Right atrium auricular region (tissue), 2 donors: ENCODE data around the gene CDKAL1. TPM values are rescaled to one million over a fixed set of nuclear protein-coding genes. Genes with fewer than 3 reads are reported as not detected.
"Not testable (repeated sequence)": the region's sequence is repeated elsewhere in the genome, so short reads cannot be mapped to it uniquely, and the experiment has no call there.

Experiments used
- DNase-seq: peaks from one replicate; pipeline ENCODE4 v3.0.0-alpha.2; 2019; ENCODE audit warnings: low spot score
- H3K27ac ChIP-seq, 2 donors: fragments of 200-600 bp; sonication (generic); 1 replicate in 1 of 2; 2 replicates in 1 of 2; pipeline ENCODE4 v1.5.1; 2016 to 2019
- H3K27me3 ChIP-seq, 2 donors: fragments of 200-600 bp; sonication (generic); one replicate each; pipeline versions ENCODE4 v1.5.1 to v1.6.0; 2017 to 2019
- H3K36me3 ChIP-seq: fragments of 200-600 bp; sonication (generic); one replicate; pipeline ENCODE4 v1.5.1; 2016
- H3K4me1 ChIP-seq, 2 donors: fragments of 200-600 bp; sonication (generic); one replicate each; pipeline versions ENCODE4 v1.5.1 to v1.6.0; 2017 to 2019
- H3K4me3 ChIP-seq, 2 donors: fragments of 200-600 bp; sonication (generic); 1 replicate in 1 of 2; 2 replicates in 1 of 2; pipeline ENCODE4 v1.5.1; 2017 to 2019; ENCODE audit warnings: mild to moderate bottlenecking in 1 of 2, moderate library complexity in 1 of 2
- H3K9me3 ChIP-seq, 2 donors: fragments of 200-600 bp; sonication (generic); one replicate each; pipeline ENCODE4 v1.5.1; 2019
- total RNA-seq, 2 donors: library from RNA; depleted of rRNA; stranded (reverse); fragments of >200 nt; gene quantifications; one replicate each; pipeline ENCODE4 v1.1.0, GENCODE V29; 2016
- TF ChIP-seq, protein P1 (sequence below), 2 donors: fragments of 200-600 bp; sonication (generic); IDR thresholded peaks; one replicate each; pipeline ENCODE4 v1.5.1; 2019; ENCODE audit warnings: antibody characterized with exemption in 2 of 2

Gene CDKAL1
- total RNA-seq, 2 donors from 2014 or later = 8.8 to 10.5 TPM

DNA sequence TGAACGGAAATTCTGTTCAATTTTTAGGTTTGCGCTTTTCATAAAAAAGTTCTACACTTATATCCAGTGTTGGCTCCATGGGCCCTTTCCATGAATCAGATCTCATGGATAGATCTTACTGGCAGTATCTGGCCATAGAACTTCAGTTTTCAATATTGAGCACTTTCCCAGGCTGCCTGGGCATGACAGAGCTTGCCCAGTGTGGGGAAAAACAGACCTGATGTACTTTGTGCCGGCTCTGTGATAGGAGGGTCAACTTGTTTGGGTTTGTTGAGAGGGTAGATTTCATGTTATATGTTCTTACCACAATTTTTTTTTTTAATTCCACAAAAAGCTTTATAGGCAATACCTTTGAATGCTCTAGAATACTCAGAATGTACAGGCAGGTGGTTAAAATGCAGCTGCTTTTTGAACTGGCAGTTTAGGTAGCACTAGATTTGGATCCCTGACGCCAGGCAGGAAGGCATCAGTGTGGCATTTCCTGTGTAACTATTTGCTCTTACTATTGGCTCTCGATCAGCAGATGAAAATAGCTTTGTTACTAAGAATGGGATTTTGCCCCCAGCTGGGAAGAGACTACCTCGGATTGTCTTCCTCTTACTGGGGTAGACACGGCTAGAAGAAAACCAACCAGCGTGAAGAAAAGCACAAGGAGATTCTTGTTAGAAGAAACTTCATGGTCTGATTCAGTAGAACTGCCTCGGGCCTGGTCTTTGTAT is 654.4 kb downstream of the CDKAL1 start:
- no peaks in the 10 kb centered on the region for H3K27me3 ChIP-seq
- H3K36me3 ChIP-seq = no peaks in the 10 kb centered on the region
- H3K9me3 ChIP-seq = no peaks in the 10 kb centered on the region
- TF ChIP-seq, protein P1, sequence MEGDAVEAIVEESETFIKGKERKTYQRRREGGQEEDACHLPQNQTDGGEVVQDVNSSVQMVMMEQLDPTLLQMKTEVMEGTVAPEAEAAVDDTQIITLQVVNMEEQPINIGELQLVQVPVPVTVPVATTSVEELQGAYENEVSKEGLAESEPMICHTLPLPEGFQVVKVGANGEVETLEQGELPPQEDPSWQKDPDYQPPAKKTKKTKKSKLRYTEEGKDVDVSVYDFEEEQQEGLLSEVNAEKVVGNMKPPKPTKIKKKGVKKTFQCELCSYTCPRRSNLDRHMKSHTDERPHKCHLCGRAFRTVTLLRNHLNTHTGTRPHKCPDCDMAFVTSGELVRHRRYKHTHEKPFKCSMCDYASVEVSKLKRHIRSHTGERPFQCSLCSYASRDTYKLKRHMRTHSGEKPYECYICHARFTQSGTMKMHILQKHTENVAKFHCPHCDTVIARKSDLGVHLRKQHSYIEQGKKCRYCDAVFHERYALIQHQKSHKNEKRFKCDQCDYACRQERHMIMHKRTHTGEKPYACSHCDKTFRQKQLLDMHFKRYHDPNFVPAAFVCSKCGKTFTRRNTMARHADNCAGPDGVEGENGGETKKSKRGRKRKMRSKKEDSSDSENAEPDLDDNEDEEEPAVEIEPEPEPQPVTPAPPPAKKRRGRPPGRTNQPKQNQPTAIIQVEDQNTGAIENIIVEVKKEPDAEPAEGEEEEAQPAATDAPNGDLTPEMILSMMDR (IDR thresholded peaks at IDR 0.05) = no peak
- peaks cover 0 to 20% of the 10 kb centered on the region in 2 donors for H3K4me1 ChIP-seq
- no peak overlapping the region for H3K4me3 ChIP-seq
- H3K27ac ChIP-seq = no peak overlapping the region
- DNase-seq = no peak

DNA sequence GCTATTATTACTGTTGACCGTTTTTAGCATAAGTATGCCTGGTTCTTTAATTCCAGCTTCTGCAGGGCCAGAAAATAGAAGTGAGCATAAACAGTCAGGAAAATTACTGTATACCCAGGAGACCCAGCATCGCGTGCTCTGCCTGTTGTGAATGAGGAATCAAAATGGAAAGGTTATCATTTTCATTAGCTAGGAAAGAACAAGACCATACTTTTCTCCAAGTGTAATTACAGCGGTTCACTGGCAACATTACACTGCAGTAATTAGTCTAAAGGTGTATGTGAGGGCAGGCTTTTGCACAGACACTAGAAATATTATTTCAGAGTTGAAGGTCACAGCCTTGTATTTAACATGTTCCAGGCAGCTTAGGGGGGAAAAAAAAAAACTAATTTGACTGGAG is 655.5 kb downstream of the CDKAL1 start:
- TF ChIP-seq, protein P1 (IDR thresholded peaks at IDR 0.05) = no peak
- no peak for DNase-seq
- H3K36me3 ChIP-seq = no peaks in the 10 kb centered on the region
- H3K4me3 ChIP-seq = no peak overlapping the region
- no peaks in the 10 kb centered on the region for H3K27me3 ChIP-seq
- no peaks in the 10 kb centered on the region for H3K9me3 ChIP-seq
- H3K4me1 ChIP-seq = peaks cover 0 to 20% of the 10 kb centered on the region in 2 donors
- H3K27ac ChIP-seq = no peak overlapping the region

DNA sequence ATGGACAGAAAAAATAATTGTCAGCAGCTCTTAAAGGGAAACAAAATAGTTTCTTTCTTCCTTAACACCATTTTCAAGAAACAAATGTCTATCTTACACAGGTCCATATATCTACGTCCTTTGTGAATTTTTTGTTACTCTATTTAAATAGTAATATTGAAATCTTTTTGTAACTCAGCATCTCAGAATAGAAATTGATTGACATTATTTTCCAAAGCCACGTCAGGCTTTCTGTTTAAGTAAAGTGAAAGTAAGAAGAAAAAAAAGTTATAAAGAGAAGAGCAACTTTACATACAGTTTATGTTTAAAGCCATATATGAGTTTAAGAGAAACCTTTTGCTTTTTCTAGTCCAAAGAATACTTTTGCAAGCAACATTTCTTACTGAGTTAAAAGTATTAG is 656.4 kb downstream of the CDKAL1 start:
- Histone ChIP-seq H3K27me3 (no peaks in the 10 kb centered on the region), H3K4me1 (peaks cover 0 to 20% of the 10 kb centered on the region in 2 donors), H3K36me3 (no peaks in the 10 kb centered on the region), H3K4me3 (no peak overlapping the region), H3K9me3 (no peaks in the 10 kb centered on the region), H3K27ac (no peak overlapping the region)
- TF ChIP-seq, protein P1 (IDR thresholded peaks at IDR 0.05) = no peak
- no peak for DNase-seq

DNA sequence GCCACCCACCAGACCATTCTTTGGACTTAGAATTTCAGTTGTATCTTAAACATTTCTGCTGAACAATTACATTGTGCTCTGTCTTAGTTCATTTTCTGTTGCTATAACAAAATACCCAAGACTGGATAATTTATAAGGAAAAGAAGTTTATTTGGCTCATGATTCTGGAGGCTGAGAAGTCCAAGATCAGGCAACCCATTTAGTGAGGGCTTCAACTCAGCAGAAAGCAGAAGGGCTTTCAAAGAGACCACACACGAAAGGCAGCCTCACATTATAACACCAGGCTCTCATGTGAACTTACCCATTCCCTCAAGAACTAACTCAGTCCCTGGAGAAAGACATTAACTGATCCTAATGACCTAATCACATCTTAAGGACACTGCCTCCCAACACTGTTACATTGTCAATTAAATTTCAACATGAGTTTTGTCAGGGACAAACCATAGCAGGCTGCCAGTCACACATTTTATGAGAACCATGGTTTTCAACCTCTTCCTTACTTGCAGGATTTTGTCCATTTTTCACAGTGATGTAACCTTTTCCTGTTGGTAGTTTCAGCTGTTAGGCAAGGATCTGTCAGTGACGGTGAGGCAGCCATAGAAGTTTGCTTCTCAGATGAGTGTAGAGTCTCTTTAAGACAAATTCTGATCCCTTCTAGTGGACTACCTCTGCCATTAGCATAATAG is 659.7 kb downstream of the CDKAL1 start:
- TF ChIP-seq, protein P1 (IDR thresholded peaks at IDR 0.05) = no peak
- H3K4me3 ChIP-seq = no peak overlapping the region
- no peak for DNase-seq
- H3K27me3 ChIP-seq = no peaks in the 10 kb centered on the region
- H3K27ac ChIP-seq = no peak overlapping the region
- H3K9me3 ChIP-seq = no peaks in the 10 kb centered on the region
- H3K36me3 ChIP-seq = no peaks in the 10 kb centered on the region
- H3K4me1 ChIP-seq = peaks cover 0 to 7% of the 10 kb centered on the region in 2 donors

DNA sequence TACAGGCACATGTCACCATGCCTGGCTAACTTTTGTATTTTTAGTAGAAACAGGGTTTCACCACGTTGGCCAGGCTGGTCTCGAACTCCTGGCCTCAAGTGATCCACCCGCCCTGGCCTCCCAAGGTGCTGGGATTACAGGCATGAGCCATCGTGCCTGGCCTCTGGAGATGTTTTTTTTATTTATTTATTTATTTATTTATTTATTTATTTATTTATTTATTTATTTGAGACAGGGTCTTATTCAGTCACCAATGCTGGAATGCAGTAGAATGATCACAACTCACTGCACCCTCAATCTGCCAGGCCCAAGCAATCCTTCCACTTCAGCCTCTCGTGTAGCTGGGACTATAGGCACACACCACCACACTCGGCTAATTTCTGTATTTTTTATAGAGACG is 661.0 kb downstream of the CDKAL1 start:
- DNase-seq, H3K27me3 ChIP-seq: not testable (repeated sequence)

DNA sequence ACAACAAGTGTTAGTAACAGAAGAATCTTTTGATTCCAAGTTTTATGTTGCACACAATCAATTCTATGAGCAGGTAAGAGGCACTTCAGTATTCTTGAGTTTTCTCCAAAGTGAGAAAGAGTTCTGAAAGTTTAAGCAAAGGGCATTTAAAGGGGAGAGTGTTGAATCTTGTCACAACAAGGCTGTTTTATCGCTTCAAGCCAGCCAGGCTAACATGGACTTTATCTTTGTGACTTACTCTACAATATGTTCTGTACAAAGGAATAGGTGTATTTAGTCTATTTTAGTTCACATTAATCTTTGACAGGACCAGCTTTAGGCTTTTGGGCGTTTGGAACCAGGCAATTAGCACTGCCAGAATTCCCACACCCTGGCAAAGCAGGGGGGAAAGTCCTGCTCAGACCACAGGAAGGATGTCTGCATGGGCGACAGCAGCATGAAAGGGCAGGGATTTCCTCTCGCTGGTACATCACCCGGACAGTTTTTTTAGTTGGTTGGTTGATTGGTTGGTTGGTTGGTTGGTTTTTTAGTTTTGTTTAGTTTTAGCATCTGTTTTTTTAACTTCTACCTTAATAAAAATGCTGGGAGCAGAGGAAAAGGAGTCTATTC is 663.9 kb downstream of the CDKAL1 start:
- no peak for DNase-seq
- no peaks in the 10 kb centered on the region for H3K9me3 ChIP-seq
- no peaks in the 10 kb centered on the region for H3K27me3 ChIP-seq
- H3K4me1 ChIP-seq = peaks cover 0 to 18% of the 10 kb centered on the region in 2 donors
- H3K36me3 ChIP-seq = no peaks in the 10 kb centered on the region
- no peak overlapping the region for H3K4me3 ChIP-seq
- TF ChIP-seq, protein P1 (IDR thresholded peaks at IDR 0.05) = no peak
- no peak overlapping the region for H3K27ac ChIP-seq

More for the DNA sequence above, 661.0 kb downstream of the CDKAL1 start:
- H3K4me1 ChIP-seq = peaks cover 0 to 15% of the 10 kb centered on the region in 2 donors
- H3K4me3 ChIP-seq, H3K36me3 ChIP-seq, H3K27ac ChIP-seq, H3K9me3 ChIP-seq: not testable (repeated sequence)
